ENCODE results near the gene TST.

DNA sequence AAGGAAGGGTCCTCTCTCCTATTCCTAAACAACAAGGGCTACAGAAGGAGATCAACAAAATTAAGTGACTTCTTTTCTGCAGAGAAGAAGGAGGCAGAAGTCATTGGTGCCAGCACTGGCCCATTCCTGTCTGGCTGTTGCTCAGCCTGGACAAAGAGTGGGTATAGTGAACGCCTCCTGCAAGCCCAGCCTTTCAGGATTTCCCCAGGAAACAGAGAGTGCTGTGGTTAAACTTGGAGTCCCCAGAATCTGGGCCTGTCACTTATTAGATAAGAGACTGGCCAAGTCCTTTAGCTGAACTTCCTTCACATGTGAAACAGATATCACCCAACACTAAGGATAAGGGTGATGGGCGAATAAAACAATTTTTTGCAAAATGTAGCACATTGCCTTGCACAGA lies 10.9 kb downstream of the TST start:
- TF ChIP-seq, protein P1, sequence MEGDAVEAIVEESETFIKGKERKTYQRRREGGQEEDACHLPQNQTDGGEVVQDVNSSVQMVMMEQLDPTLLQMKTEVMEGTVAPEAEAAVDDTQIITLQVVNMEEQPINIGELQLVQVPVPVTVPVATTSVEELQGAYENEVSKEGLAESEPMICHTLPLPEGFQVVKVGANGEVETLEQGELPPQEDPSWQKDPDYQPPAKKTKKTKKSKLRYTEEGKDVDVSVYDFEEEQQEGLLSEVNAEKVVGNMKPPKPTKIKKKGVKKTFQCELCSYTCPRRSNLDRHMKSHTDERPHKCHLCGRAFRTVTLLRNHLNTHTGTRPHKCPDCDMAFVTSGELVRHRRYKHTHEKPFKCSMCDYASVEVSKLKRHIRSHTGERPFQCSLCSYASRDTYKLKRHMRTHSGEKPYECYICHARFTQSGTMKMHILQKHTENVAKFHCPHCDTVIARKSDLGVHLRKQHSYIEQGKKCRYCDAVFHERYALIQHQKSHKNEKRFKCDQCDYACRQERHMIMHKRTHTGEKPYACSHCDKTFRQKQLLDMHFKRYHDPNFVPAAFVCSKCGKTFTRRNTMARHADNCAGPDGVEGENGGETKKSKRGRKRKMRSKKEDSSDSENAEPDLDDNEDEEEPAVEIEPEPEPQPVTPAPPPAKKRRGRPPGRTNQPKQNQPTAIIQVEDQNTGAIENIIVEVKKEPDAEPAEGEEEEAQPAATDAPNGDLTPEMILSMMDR (IDR thresholded peaks at IDR 0.05; ENCODE audit: low read length) = no peak
- TF ChIP-seq EZH2 (optimal IDR thresholded peaks at IDR 0.05; ENCODE audit: low read depth, low read length) = no peak
